WTC11 (cell line): ENCODE data around the gene IGSF9. TPM values are rescaled to one million over a fixed set of nuclear protein-coding genes. Genes with fewer than 3 reads are reported as not detected.

Experiments
- ATAC-seq: fragments of 200-7000 bp; cut with Tn5 transposase; 2 replicates; pipeline ENCODE4 v1.10.0; 2021; ENCODE audit warnings: mild to moderate bottlenecking, moderate library complexity
- CTCF ChIA-PET: fragments of 300-600 bp; sonication (Branson Sonifier 250); formaldehyde crosslinking; loops from one replicate; lab custom pipeline; 2021; ENCODE audit warnings: antibody characterized with exemption; lab: Charles Lee
- POLR2A ChIA-PET: fragments of 350-600 bp; sonication (Branson Sonifier 250); formaldehyde crosslinking; loops from one replicate; lab custom pipeline; 2021; ENCODE audit warnings: antibody characterized with exemption; lab: Charles Lee
- DNase-seq: peaks from one replicate; pipeline ENCODE4 v3.0.0; 2021; ENCODE audit warnings: low spot score
- H3K27ac Mint-ChIP-seq: 2 replicates; pipeline ENCODE4 v1.8.0; 2021; ENCODE audit warnings: mixed read lengths
- H3K27me3 Mint-ChIP-seq: 2 replicates; pipeline ENCODE4 v1.8.0; 2021; ENCODE audit warnings: low read depth, mild to moderate bottlenecking, moderate library complexity, mixed read lengths
- H3K36me3 Mint-ChIP-seq: 2 replicates; pipeline ENCODE4 v1.8.0; 2021; ENCODE audit warnings: mixed read lengths
- H3K4me1 Mint-ChIP-seq: 2 replicates; pipeline ENCODE4 v1.8.0; 2022; ENCODE audit warnings: mixed read lengths
- H3K4me3 Mint-ChIP-seq: 2 replicates; pipeline ENCODE4 v1.8.0; 2021; ENCODE audit warnings: mild to moderate bottlenecking, moderate library complexity, mixed read lengths
- H3K9me3 Mint-ChIP-seq: 2 replicates; pipeline ENCODE4 v1.8.0; 2021; ENCODE audit warnings: mixed read lengths
- ARID4B ChIP-seq: sonication (generic); formaldehyde crosslinking; IDR thresholded peaks from 2 replicates; pipeline ENCODE4 v1.8.0; 2023; ENCODE audit warnings: missing genetic modification reagents, mild to moderate bottlenecking, borderline replicate concordance
- E2F1 ChIP-seq: sonication (generic); formaldehyde crosslinking; IDR thresholded peaks from 2 replicates; pipeline ENCODE4 v1.8.0; 2022; ENCODE audit warnings: mild to moderate bottlenecking, missing genetic modification reagents
- GABPB1 ChIP-seq: sonication (generic); formaldehyde crosslinking; IDR thresholded peaks from 2 replicates; pipeline ENCODE4 v1.8.1; 2023; ENCODE audit warnings: mild to moderate bottlenecking, missing genetic modification reagents
- PRDM15 ChIP-seq: sonication (generic); formaldehyde crosslinking; IDR thresholded peaks from 2 replicates; pipeline ENCODE4 v1.8.0; 2022; ENCODE audit warnings: missing genetic modification reagents
- RORB ChIP-seq: fragments of 250-450 bp; sonication (Bioruptor Pico); IDR thresholded peaks from 2 replicates; pipeline ENCODE4 v1.9.0; 2021; ENCODE audit warnings: mild to moderate bottlenecking
- SOX15 ChIP-seq: fragments of 250-450 bp; sonication (Bioruptor Pico); IDR thresholded peaks from 2 replicates; pipeline ENCODE4 v1.9.0; 2021; ENCODE audit warnings: mild to moderate bottlenecking
- total RNA-seq: library from RNA; stranded (reverse); gene quantifications from 3 replicates; pipeline ENCODE4 v1.2.3, GENCODE V29; 2021

The IGSF9 gene
- total RNA-seq, 1 experiment from 2014 or later: 16.4 TPM

GRCh38 chr1:159958719-159959380 is 13.4 kb upstream of the IGSF9 start:
- POLR2A ChIA-PET: no interaction called here

More at GRCh38 chr1:159958719-159959380, 13.4 kb upstream of the IGSF9 start:
- CTCF ChIA-PET: interaction anchor here (0.7 to 4.3 kb wide), 4 partner anchors 13 to 660 kb away, joined by 3 to 32 read pairs (median 4); partner anchors contain the start of gene IGSF9
- Mint-ChIP-seq H3K4me3 (no peak overlapping the region), H3K4me1 (no peaks in the 10 kb centered on the region; the same call in 1 of the 2 replicates), H3K27ac (0 out of 2 replicates have a peak overlapping the region, but pooled peaks have one; percentile 13), H3K9me3 (no peaks in the 10 kb centered on the region), H3K27me3 (peaks cover 4% of the 10 kb centered on the region), H3K36me3 (no peaks in the 10 kb centered on the region)
- DNase-seq (no peak), ATAC-seq (no peak)
- TF ChIP-seq ARID4B (CRISPR knock-in tag) (no peak), E2F1 (CRISPR knock-in tag) (no peak), GABPB1 (no peak), RORB (no peak), SOX15 (CRISPR knock-in tag) (no peak), PRDM15 (CRISPR knock-in tag) (no peak)
